ENCODE results near the gene CARMIL1.

Gene CARMIL1

GRCh38 chr6:25512560-25512959 lies 233.4 kb downstream of the CARMIL1 start:
- DNase-seq (ENCODE audit: low read depth): no peak

- no peak for DNase-seq (ENCODE audit: low read depth)
Observed at GRCh38 chr6:25519856-25520255, 240.7 kb downstream of the CARMIL1 start.

DNA sequence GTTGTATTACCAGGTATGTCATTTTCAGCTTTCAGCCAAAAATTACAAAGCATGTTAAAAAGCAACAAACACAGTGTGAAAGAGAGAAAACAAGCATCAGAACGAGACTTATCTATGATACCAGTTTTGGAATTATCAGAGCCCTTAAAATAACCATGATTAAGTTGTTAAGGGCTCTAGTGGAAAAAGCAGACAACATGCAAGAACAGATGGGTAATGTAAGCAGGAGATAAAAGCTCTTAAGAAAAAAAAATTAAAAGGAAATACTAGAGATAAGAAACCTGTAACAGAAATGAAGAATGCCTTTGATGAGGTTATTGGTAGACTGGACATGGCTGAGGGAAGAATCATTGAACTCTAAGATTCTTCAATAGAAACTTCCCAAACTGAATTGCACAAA lies 245.4 kb downstream of the CARMIL1 start:
- DNase-seq (ENCODE audit: low read depth): no peak

DNA sequence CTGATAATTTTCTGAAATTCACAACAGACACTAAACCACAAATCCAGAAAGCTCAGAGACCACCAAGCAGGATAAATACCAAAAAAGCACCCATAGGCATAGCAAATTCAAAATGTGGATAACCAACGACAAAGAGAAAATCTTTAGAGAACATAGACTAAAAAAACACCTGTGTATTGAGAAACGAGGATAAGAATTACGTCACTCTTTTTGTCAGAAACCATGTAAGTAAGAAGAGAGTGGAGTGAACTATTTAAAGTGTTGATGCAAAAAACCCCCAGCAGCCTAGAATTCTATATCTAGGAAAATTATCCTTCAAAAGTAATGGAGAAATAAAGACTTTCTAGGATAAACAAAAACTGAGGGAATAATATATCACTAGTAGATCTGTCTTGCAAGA lies 245.9 kb downstream of the CARMIL1 start:
- no peak for DNase-seq (ENCODE audit: low read depth)

DNA sequence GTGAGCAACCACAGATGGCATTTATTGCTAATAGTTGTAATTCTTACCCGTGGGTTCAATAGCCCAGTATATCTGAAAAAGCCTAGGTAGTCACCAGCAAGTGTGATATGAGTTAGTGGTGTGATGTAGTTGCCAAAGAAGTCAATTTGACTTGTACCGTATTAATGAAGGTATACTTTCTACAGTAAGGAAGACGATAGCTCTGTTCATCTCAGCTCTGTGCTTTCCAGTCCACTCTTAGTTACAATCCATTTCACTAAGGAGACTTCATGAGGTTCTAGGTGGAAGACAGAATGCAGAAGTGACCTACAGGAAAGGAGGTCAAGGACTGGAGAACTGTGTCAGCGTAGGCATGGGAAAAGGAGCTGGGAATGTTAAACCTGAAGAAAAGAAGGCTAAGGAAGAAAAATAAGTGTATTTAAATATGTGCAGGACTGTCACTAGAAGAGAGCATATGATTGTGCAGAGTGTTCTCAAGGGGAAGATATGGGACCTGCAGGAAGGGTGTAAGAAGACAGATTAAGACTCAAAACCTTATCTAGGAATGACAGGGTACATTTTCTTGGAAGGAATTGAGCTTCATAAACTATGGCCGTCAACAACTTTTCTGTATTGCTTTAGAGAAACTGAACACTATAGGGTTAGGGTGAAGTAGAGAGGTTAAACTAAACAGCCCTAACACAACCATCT lies 255.9 kb downstream of the CARMIL1 start:
- no peak for DNase-seq (ENCODE audit: low read depth)

DNA sequence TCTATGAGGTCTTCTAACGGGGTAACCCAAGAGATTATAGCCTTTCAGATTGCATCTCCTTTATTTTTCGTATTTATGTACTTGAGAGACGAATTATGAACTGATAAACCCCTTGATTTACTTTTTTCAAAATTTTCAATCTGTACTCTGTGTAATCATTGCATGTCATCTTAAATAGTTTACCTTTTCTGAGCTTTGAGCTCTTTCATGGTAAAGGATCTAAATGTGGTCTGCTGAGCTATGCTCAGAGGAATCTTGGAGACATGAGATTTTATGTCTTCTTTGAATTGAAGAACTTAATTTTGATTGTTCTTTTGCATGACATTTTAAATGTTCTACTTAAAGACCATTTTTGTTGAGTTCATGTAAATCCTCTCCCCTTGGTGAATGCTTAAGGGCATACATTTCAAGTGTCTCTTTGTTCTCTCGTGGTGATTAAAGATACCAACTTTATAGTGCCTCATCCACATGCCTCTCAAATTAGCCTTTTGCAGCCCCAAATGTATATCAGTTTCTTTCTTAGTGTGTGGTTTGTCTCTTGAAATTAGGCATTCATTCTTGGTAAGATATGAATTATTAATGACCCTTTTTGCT lies 256.6 kb downstream of the CARMIL1 start:
- no peak for DNase-seq (ENCODE audit: low read depth)

- no peak for DNase-seq (ENCODE audit: low read depth)
Observed at GRCh38 chr6:25536781-25537180, 257.6 kb downstream of the CARMIL1 start.

DNA sequence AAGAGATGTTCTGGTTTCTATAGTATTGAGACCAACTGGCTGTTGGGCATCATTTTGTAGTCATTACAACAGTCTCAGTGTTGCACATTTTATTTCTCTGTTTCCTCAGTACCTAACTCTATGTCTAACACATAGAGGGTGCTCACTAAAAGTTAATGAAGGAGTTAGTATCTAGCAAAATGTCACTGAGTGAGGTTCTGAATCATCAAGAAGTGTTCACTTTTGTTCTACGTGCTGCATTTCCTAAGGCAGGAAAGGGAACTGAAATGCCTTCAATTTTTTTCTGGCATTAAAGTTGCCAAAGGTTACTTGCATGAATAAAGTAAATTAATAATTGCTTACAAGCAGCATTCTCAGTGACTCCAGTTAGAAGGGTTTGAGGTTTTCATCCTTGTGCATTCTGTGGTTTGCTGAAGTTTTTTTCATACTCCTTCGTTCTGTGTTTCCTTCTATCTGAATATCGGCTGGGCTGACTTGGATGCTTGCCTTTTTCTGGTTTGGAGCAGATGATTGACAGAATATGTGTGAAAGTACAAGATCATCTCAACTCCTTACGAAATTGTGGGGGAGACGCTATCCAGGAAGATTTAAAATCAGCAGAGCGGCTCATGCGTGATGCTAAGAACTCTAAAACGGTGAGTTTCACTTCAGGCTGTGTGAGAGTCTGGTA lies 258.3 kb downstream of the CARMIL1 start:
- DNase-seq (ENCODE audit: low read depth): no peak

DNA sequence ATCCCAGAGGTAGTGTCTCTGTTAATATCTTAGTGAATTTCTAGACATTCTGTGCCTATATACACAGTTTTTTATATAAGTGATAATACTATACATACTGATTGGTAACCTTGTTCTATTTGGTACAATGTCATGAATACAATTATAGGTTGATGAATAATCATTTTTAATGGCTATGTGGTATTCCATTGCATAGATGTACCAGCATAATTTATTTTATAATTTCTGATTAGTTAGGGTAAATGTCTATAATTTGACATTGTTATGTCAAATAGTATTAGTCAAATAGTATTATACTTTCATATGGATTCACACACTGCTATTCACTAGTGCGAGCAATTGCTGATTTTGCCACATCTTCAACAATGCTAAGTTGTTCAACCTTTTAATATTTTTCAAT lies 262.1 kb downstream of the CARMIL1 start:
- no peak for DNase-seq (ENCODE audit: low read depth)

DNA sequence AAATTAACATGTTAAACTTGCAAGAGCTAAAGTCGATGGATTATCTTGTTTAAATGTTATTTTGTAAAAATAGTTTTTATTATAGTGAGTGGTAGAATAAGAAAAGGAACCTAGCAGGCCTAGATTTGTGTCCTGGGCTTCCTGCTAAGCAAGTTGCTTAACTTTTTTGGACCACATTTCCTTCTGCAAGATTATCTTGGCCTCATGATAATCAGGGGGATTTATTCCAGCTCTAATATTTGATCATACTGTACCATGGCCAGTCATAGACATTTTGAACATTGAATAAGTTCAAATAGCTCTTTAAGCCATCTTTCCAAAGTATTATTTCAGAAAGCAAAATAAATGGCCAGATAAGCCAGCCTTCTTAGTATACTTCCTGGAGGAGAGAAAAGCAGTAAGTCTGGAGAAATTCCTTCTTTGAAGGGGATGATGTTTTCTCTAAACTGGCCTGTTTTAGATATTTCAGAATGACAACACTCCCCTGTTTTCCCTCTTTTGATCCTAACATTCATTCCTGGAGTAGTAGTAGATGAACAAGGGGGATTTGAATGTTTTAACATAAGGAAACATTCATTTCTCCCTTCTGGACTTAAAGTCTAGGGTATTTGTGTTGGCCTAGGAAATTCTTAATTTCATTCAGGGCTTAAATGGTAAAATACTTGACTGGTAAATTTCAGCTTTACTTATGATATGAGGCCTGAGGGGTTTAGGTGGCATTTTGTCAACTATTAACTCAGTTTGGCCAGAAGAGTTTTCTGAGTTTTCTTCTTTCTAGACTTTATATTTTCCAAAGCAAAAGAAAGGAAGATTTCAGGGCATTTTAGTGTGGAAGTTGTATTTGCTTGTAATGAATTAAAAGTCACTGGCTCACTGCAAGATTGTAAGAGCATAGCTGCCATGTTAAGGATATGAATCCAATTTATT lies 264.1 kb downstream of the CARMIL1 start:
- no peak for DNase-seq (ENCODE audit: low read depth)

GRCh38 chr6:25544833-25545232 lies 265.7 kb downstream of the CARMIL1 start:
- DNase-seq (ENCODE audit: low read depth): no peak

DNA sequence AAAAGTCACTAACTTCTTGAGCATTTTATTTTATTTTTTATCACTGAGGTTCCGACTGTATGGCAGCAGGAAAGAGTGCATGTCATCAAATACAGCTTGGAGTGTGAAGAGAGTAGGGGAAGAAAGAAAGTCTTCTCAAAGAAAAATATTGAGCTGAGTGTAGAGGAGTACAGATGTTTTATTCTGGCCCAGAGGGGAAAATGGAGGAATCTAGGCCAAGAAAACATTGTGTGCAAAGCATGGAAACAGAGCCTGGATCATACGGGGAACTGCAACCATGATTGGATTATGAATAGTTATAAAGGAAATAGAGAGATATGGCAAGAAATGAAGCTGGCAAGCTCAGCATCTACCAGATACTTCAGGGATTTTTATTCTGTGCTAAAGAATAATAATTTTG lies 268.6 kb downstream of the CARMIL1 start:
- DNase-seq (ENCODE audit: low read depth): no peak

GRCh38 chr6:25548451-25548850 lies 269.3 kb downstream of the CARMIL1 start:
- no peak for DNase-seq (ENCODE audit: low read depth)

- no peak for DNase-seq (ENCODE audit: low read depth)
Observed at GRCh38 chr6:25550631-25551030, 271.5 kb downstream of the CARMIL1 start.

DNA sequence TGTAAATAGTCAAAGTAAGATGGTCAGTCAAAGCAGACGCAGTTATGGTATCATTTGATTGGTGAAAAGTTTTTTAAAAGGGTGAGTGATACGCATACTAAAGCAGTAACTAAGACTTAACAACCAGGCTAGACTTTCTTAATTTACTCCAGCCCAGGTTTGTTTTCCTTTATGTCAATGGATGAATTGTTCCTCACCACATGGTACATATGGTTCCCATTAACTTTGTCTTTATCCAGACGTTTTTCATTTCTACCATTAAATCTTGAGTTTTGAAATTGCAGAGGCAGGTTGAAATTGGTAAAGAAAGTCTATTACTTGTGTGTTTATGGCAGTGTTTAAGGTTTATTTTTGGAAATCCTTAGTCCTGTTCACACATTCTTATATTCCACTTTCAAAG lies 274.3 kb downstream of the CARMIL1 start:
- DNase-seq (ENCODE audit: low read depth): no peak

- DNase-seq (ENCODE audit: low read depth): no peak
Observed at GRCh38 chr6:25555188-25555587, 276.0 kb downstream of the CARMIL1 start.

DNA sequence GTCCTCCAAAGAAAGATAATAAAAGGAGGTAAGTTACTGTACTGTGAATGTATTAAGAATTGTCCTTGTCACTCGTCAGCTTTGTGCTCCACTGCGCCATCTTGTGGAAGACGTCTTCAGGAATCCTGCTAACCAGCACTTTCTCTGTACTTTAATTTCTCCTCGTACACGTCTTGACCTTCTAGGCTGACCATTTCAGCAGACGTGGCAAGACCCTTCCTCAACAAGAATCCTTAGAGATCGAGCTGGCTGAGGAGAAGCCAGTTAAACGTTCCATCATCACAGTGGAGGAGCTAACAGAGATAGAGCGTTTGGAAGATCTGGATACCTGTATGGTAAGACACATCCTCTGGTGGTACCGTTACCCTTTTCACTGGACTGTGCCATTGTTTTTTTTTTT lies 277.3 kb downstream of the CARMIL1 start:
- DNase-seq (ENCODE audit: low read depth): peak; percentile 57

DNA sequence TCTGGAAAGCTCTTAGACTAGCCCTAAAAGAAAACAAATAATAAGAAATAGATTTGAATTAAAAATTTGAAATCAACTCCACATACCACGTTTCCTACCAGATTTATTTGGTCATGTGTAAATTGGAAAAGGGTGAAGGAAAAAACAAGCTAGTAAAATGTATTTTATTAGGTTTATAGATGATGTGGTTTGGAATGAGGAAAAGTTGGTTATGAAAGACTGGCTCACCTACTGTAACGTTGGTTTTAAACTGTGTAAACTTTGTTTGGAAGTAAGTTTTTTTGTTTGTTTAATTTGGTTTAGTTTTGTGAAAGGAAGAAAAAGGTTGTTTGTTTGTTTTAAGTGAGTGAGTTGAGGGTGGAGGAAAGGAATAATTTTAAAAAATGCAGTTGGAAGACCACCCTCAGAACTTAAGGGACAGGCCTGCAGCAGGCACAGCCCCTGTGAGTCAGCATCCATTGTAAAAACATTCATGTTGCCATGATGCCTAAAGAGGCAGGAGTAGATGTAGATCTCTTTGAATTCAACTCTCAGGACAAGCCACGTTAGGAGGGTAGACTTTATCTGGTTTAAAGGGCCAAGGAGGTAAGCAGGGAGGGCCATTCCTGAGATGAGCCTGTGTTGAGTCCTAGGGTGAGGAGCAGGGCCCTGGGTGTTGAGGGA lies 279.1 kb downstream of the CARMIL1 start:
- DNase-seq (ENCODE audit: low read depth): no peak

DNA sequence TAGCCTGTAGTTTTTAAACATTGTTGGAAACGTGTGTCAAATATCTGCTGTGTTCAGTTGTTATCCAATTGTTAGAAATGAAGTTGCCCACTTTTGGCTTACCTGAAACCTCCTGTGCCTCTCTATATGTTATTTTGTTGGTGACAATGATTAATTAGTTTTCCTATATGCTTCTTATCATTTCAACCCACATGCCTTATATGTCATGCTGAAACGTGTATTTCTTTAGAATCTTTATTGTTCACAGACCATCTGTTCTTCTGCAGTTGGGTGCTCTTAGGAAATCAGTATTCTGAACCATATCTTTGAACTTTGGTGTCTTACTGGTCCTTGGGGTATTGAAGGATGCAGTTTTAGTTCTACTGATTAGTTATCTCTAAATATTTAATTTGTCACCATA lies 281.7 kb downstream of the CARMIL1 start:
- no peak for DNase-seq (ENCODE audit: low read depth)

DNA sequence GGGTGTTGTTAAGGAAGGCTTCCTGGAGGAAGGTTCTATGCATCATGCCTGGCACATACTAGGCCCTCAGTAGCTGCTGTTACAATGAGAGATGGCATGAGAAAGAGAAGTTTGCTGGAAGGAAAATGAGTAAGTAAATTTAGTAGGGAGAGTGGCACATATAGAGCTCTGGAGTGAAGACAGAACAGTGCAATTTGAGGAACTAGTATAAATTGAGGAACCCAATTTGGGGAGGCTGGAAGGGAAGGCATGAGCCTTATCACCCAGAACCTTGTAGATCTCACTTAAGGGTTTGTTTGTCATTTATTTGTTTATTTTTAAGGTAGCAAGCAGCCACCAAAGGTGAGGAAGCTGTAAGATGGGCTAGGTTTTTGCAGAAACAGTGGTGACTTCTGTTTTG lies 285.8 kb downstream of the CARMIL1 start:
- DNase-seq (ENCODE audit: low read depth): no peak

- DNase-seq (ENCODE audit: low read depth): no peak
Observed at GRCh38 chr6:25570578-25570977, 291.4 kb downstream of the CARMIL1 start.

DNA sequence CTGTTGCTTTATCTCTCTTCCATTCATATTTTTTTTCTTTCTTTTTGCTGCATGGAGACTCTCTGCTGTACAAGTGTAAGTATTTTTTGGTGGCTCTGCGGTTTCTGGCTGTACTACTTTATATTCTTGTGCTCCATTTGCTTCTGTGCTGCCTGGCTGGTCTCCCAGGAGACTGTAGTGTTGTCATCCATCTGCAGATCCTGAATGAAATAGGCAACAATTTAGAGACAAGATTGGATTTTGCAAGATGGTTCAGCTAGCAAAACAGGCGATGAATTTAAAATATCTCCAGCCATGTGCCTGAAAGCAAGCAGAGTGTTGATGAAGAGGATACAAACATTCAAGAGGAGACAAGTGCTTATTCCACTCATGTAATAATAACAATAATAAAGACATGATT lies 297.7 kb downstream of the CARMIL1 start:
- no peak for DNase-seq (ENCODE audit: low read depth)

Measured in stimulated activated CD8-positive, alpha-beta memory T cell treated with anti-CD3 and anti-CD28 coated beads, Interleukin-12 subunit alpha, Interleukin-12 subunit beta, amount 100 ng/mL, for 1 hour (primary cell).